Right forelimb (tissue), 1 donor: ENCODE measurements around the gene CUTA.
A peak's percentile ranks its signal among the peaks of the same experiment; 100 is the strongest.

Experiments
- DNase-seq: peaks from one replicate; pipeline ENCODE4 v3.0.0-alpha.2; 2018

The CUTA gene

GRCh38 chr6:33417903-33418689, at the start of gene CUTA:
Gene CUTA (minus strand): TSS chr6:33418107. CDS start chr6:33418000, 107 bp downstream.
- peak; percentile 99 for DNase-seq

GRCh38 chr6:33467091-33467490, 49.2 kb upstream of the CUTA start:
- no peak for DNase-seq

- DNase-seq = no peak
These were observed 48.3 kb upstream of the CUTA start for GRCh38 chr6:33466075-33466735.

GRCh38 chr6:33459226-33459625, 41.3 kb upstream of the CUTA start:
- no peak for DNase-seq

GRCh38 chr6:33458676-33459075, 40.8 kb upstream of the CUTA start:
- no peak for DNase-seq

GRCh38 chr6:33456156-33456555, 38.2 kb upstream of the CUTA start:
- no peak for DNase-seq

GRCh38 chr6:33455051-33455450, 37.1 kb upstream of the CUTA start:
- no peak for DNase-seq

GRCh38 chr6:33454009-33454946, 36.4 kb upstream of the CUTA start, which contains the start of gene ZBTB9:
Gene ZBTB9 (plus strand): TSS chr6:33454576. CDS start chr6:33455101, 525 bp downstream.
- peak; percentile 96 for DNase-seq

- DNase-seq = no peak
These were observed 35.6 kb upstream of the CUTA start for GRCh38 chr6:33453393-33454008.

- no peak for DNase-seq
These were observed 34.6 kb upstream of the CUTA start for GRCh38 chr6:33452496-33452895.

GRCh38 chr6:33451606-33452005, 33.7 kb upstream of the CUTA start:
- DNase-seq = no peak

- DNase-seq = no peak
These were observed 32.5 kb upstream of the CUTA start for GRCh38 chr6:33450434-33450833.

GRCh38 chr6:33446356-33446755, 28.4 kb upstream of the CUTA start:
- no peak for DNase-seq

- DNase-seq = no peak
These were observed 27.3 kb upstream of the CUTA start for GRCh38 chr6:33445119-33445603.

- no peak for DNase-seq
These were observed 26.0 kb upstream of the CUTA start for GRCh38 chr6:33443619-33444504.

GRCh38 chr6:33443025-33443424, 25.1 kb upstream of the CUTA start:
- no peak for DNase-seq

- DNase-seq = no peak
These were observed 24.4 kb upstream of the CUTA start for GRCh38 chr6:33442283-33442682.

- DNase-seq = no peak
These were observed 23.6 kb upstream of the CUTA start for GRCh38 chr6:33441457-33441856.

- no peak for DNase-seq
These were observed 22.9 kb upstream of the CUTA start for GRCh38 chr6:33440649-33441309.

- no peak for DNase-seq
These were observed 22.2 kb upstream of the CUTA start for GRCh38 chr6:33439956-33440648.
